NK-92 treated with Interleukin-12 subunit alpha and Interleukin-12 subunit beta, amount 100 ng/mL, for 24 hours (cell line): ENCODE results near the gene KRT81.

Source experiments
- DNase-seq: peaks from one replicate; lab custom pipeline; 2025; lab: John Stamatoyannopoulos, UW

KRT81 gene

GRCh38 chr12:52291267-52291935 is at the start of gene KRT81:
KRT81 (minus strand) TSS chr12:52291534; CDS start chr12:52291465, 69 bp downstream.
- no peak for DNase-seq

- no peak for DNase-seq
These were observed 47.1 kb upstream of the KRT81 start for GRCh38 chr12:52338241-52338960.

- no peak for DNase-seq
These were observed 45.7 kb upstream of the KRT81 start for GRCh38 chr12:52337054-52337453.

- no peak for DNase-seq
These were observed 45.3 kb upstream of the KRT81 start for GRCh38 chr12:52336641-52337040.

DNA sequence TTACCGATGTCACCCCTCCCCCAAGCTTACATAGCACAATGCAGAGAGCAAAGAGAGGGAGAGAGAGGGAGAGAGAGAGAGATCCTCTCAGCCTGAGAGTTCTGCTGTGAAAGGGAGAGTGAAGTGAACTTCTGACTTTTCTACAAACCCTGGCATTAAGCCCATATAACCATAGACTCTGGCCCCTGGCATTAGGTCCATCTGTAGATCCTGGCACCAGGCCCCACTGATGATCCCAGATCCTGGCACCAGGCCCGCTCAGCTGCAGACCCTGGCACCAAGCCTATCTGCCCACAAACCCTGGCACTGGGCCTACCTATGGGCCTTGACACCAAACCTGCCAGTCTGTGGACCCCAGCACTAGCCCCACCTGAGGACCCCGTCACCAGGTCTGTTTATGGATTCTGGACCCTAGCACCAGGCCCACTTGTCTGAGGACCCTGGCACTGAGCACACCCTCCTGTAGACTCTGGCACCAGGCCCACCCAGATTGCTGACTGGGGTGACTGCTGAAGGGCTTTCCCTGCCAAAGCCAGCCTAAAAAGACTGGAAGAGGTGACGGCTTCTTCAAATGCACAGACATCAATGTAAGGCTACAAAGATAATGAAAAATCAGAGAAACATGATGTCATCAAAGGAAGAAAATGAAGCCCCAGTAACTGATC is 44.4 kb upstream of the KRT81 start:
- DNase-seq = no peak

DNA sequence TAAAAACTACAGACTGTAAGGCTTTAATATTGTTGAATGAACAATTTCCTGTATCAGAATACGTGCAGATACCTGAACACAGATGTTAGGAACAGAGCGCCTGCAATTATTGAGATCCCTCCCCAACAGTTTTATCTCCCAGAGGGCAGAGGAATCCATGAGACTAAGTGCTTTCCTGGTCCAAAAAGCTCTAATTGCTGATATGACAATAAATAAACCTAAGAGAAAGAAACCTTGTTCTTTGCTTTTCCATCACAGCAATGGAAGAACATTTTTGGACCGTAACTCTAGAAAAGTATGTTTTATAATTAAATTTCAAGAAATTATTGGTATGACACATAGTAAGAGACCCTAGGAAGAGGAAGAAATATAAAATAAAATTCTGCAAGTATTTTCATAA is 42.9 kb upstream of the KRT81 start:
- no peak for DNase-seq

DNA sequence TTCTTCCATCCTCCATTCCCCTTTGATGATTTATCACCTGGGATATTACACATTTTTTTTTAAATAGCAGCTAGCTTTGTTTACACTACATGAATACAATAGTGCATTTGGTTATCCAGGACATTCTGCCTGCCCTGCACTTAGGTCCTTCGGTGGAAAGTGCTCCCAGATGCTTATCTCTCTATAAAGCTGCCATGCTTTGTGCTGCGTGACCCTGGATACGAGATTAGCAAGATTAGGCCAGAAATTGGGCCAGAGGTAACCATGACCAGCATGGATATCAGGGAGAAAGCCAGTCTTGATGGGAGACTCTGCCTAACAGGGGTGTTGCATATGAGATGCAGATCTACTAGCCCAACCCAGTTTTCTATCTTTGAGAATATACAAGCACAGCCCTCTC is 42.0 kb upstream of the KRT81 start:
- no peak for DNase-seq

DNA sequence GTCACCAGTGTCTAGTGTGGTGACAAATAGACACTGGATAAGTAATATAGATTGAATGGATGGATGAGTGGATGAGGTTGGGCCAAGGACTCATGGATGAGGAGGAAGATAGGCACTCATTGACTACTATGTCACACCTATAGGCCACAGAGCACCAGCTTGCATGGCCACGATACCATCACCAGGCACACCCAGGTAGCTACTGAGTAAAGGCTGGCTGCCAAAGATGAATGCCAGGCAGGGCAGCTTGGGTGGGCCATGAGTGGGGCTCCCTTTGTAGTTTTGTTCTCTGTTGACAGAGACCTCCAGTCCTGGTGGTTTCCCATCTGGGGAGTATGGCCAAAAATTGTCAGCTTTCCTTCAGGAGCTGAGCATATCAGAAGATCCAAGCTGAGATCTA is 41.0 kb upstream of the KRT81 start:
- no peak for DNase-seq

- DNase-seq = no peak
These were observed 40.5 kb upstream of the KRT81 start for GRCh38 chr12:52331833-52332232.

GRCh38 chr12:52331039-52331438 is 39.7 kb upstream of the KRT81 start:
- no peak for DNase-seq

GRCh38 chr12:52327830-52328500 is 36.6 kb upstream of the KRT81 start:
- DNase-seq = no peak

- peak; percentile 63 for DNase-seq
These were observed 35.9 kb upstream of the KRT81 start for GRCh38 chr12:52327052-52327829.

DNA sequence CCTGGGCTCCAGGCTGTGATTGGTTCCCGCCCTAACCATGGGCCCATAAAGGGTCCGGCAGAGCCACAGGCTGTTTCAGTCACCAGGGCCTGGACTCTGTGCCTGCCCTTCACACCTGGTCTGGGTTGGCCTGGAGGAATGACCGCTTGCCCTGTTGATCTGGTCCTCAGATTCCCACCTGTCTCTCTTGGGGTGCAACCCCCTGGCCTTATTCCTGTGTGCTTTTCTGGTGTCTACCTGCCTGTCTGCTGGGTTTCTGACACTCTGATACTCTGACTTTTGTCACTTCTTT is 32.8 kb upstream of the KRT81 start:
- DNase-seq = no peak

GRCh38 chr12:52323416-52324152 is 32.2 kb upstream of the KRT81 start:
- DNase-seq = no peak

DNA sequence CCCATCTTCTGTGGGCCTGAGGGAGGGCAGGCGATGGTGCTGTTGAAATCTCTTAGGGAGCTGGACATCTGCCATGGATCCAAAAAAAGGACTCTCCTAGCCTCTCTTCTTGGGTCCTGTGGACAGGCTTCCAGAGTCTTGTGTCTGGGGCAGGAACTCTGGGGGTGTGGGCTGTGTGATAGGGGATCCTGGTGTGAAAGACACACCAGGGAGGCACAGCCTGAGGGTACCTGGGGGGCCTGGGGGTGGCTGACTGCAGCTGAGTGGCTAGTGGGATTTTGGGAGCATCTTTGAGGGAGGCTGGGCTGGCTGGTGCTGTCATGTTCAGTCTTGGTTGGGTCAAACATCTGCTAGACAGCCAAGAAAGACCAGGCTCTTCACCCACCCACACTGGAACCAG is 31.7 kb upstream of the KRT81 start:
- no peak for DNase-seq

DNA sequence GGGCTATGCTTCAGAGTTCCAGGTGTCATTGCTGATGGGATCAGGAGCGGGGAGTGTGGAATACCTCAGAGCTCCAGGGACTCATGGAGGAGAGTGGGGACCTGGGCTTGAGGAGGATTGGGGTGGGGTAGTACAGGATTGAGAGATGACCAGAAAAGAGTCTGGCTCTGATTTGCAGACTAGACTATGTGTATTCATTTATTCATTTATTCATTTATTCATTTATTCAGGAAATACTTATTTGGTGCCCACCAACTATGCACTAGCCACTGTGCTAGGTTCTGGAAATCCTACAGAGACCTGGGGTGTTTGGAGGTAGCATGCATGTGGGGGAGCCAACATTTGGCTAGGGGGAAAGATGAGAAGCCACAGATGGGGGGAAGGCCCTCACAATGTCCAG is 30.7 kb upstream of the KRT81 start:
- DNase-seq = no peak

DNA sequence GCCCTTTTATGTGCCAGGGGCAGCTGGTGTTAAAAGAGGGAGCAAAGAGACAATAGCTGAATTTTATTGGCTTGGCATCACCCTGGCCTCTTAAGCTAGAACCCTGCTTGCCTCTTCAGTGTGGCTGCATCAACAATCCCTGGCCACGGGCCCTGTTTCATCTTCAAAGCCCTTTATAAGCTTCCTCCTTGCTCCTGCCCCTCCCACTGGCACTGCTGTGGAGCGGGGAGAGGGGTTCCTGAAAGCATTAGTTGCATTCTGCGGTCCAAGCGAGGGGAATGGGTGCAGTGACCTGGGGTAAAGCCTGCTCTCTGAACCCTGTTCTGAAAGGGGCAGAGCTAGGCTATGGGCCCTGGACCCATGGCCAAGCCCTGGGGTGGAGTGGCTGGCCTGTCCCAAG is 30.1 kb upstream of the KRT81 start:
- no peak for DNase-seq

GRCh38 chr12:52320784-52321400 is 29.6 kb upstream of the KRT81 start, which contains the start of gene KRT83:
KRT83 (minus strand) TSS chr12:52321398; CDS start chr12:52321335, 63 bp downstream.
- no peak for DNase-seq

DNA sequence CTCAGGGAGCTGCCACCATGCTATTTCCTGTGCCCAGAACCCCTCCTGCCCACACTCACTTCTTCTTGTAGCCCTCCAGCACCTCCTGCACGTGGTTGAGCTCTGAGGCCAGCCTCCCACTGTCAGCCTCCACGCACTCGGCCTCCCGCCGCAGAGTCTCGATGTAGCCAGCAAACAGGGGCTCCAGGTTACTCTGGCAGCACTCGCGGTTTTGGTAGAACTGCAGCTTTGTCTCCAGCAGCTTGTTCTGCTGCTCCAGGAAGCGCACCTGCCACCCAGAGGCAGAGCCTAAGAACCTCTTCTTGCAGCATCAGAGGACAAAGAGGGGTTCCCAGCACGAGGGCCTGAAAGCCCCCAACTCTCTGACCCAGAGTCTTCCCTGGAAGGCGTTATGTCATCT is 27.8 kb upstream of the KRT81 start:
- no peak for DNase-seq

DNA sequence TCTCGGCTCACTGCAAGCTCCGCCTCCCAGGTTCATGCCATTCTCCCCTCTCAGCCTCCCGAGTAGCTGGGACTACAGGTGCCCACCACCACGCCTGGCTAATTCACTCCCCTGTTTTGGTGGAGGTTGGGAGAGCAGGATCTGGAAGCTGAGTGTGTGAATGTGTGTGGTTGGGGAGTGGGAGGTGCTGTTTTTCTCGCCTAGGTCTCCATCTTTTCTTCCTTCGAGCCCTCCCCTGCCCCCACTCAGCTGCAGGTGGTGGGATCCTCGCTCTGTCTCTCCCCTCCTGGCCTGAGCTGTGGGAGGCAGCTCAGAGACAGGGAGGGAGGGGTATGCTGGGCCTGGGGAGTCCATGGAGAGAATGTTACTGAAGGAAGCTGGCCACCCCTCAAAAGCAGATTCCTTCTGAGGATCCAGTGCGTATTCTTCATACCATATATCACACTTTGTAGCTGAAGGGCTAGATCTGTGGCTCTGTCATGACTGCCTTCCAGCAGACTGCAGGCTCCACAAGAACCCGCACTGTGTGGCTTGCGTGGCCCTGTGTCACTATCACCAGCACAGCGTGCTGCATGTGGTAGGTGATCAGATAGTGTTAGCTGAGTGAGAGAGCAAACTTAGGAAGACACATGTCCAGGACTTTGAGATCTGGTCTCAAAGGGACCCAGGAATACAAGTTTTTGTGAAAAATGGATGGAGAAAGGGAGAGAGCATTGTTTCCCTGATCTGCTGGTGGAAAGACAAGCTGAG is 27.1 kb upstream of the KRT81 start:
- no peak for DNase-seq
